ENCODE results near the gene LPP.

GRCh38 chr3:188523291-188523690 is 369.3 kb downstream of the LPP start:
- TF ChIP-seq POLR2AphosphoS5 (IDR thresholded peaks at IDR 0.05; ENCODE audit: low read depth, low read length) (no peak), POLR2A (IDR thresholded peaks at IDR 0.05; ENCODE audit: low read depth, low read length) (no peak), TAF1 (IDR thresholded peaks at IDR 0.05; ENCODE audit: low read depth, low read length) (no peak), PAX5 (IDR thresholded peaks at IDR 0.05; ENCODE audit: insufficient read depth, low read length, severe bottlenecking) (no peak), POU2F2 (IDR thresholded peaks at IDR 0.05; ENCODE audit: low read depth, low read length) (no peak)

Data from GM12891 (cell line).